Measurements from ENCODE around the gene ATP5F1D. TPM values are rescaled to one million over a fixed set of nuclear protein-coding genes. Genes with fewer than 3 reads are reported as not detected.

Gene ATP5F1D
- total and polyA plus RNA-seq, 2 of the 13 experiments (the other 11 are each of a cell fraction or from before 2014, with no cell fraction given): 39.4 to 78.7 TPM

DNA sequence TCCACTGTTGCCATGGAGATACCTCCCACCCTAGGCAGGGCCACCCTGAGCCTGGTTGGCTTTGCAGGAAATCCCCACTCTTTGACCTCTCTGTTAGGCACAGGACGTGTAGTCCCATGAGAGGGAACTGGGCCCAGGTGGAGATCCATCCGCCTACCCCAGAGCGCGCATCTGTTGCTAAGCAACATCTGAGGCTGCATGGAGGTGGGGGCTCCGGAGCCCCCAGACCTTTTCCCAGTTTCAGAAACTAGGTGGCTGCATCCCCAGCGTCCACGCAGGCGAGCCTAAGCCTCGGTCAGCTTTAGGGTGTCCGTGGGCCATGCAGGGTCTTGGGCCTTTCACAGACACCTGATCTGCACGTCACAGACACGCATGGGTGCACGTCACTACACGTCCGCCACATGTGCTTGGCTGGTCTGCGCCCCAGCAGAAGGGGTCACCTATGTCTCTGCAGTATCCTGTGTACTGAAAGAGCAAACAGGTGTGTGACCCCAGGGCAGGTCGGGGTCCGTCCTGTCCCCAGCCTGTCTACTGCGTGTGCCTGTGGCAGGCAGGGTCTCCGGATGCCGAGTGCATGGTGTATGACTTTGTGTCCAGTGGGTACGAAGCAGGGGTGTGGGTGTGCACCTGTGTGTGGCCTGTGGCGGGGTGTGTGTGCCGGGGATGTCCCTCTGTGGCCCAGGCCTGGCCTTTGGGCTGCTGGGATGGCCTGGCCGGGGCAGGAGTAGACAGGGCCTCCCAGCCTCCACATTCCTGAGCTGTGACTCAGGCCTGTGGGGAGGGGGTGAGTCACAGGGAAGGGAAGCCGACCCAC, 23.5 kb downstream of the ATP5F1D start (continued):
- peak; percentile 59; the same call in 1 of the 2 replicates for TF ChIP-seq FUBP1 (CRISPR knock-in tag; IDR thresholded peaks at IDR 0.05; ENCODE audit: borderline replicate concordance)
- TF ChIP-seq NR2F2 (IDR thresholded peaks at IDR 0.05; ENCODE audit: borderline replicate concordance, low read depth): peak; percentile 65; the same call in 1 of the 2 replicates
- peak; percentile 54; the same call in 1 of the 2 replicates for TF ChIP-seq ZNF720 (CRISPR knock-in tag; IDR thresholded peaks at IDR 0.05)
- no peak for TF ChIP-seq DR1 (CRISPR knock-in tag; IDR thresholded peaks at IDR 0.05)
- no peak for TF ChIP-seq ZNF569 (CRISPR knock-in tag; IDR thresholded peaks at IDR 0.05; ENCODE audit: borderline replicate concordance)
- TF ChIP-seq ZNF7 (CRISPR knock-in tag; IDR thresholded peaks at IDR 0.05): no peak
- TF ChIP-seq EZH2 (conservative IDR thresholded peaks at IDR 0.05; ENCODE audit: low read depth, low read length): no peak
- no peak for TF ChIP-seq ZKSCAN1 (IDR thresholded peaks at IDR 0.05; ENCODE audit: low read length)
- no peak for TF ChIP-seq ZNF761 (CRISPR knock-in tag; conservative IDR thresholded peaks at IDR 0.05)
- TF ChIP-seq SAFB2 (CRISPR knock-in tag; IDR thresholded peaks at IDR 0.05; ENCODE audit: borderline replicate concordance, low read depth): peak; percentile 16; the same call in 1 of the 2 replicates
- TF ChIP-seq FOXK1 (CRISPR knock-in tag; IDR thresholded peaks at IDR 0.05; ENCODE audit: borderline replicate concordance, low read depth): peak; percentile 42; the same call in 1 of the 2 replicates
- peak; percentile 68; the same call in 1 of the 2 replicates for TF ChIP-seq ESRRA (CRISPR knock-in tag; IDR thresholded peaks at IDR 0.05; ENCODE audit: low read depth)
- TF ChIP-seq RAD51 (IDR thresholded peaks at IDR 0.05; ENCODE audit: borderline replicate concordance): no peak
- TF ChIP-seq NFRKB (IDR thresholded peaks at IDR 0.05): no peak
- TF ChIP-seq FOXK2 (IDR thresholded peaks at IDR 0.05): no peak
- TF ChIP-seq CREBL2 (CRISPR knock-in tag; IDR thresholded peaks at IDR 0.05; ENCODE audit: borderline replicate concordance): no peak
- TF ChIP-seq, protein P1, sequence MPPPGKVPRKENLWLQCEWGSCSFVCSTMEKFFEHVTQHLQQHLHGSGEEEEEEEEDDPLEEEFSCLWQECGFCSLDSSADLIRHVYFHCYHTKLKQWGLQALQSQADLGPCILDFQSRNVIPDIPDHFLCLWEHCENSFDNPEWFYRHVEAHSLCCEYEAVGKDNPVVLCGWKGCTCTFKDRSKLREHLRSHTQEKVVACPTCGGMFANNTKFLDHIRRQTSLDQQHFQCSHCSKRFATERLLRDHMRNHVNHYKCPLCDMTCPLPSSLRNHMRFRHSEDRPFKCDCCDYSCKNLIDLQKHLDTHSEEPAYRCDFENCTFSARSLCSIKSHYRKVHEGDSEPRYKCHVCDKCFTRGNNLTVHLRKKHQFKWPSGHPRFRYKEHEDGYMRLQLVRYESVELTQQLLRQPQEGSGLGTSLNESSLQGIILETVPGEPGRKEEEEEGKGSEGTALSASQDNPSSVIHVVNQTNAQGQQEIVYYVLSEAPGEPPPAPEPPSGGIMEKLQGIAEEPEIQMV (CRISPR knock-in tag; IDR thresholded peaks at IDR 0.05; ENCODE audit: low read depth): no peak
- TF ChIP-seq CHD2 (IDR thresholded peaks at IDR 0.05; ENCODE audit: low read depth, low read length): no peak
- no peak for TF ChIP-seq EED (CRISPR knock-in tag; IDR thresholded peaks at IDR 0.05)
- no peak; the same call in 1 of the 2 replicates for TF ChIP-seq AKAP8 (CRISPR knock-in tag; IDR thresholded peaks at IDR 0.05)
- peak; percentile 98 for TF ChIP-seq ZBTB7A (CRISPR knock-in tag; IDR thresholded peaks at IDR 0.05)
- TF ChIP-seq GLI4 (CRISPR knock-in tag; IDR thresholded peaks at IDR 0.05; ENCODE audit: borderline replicate concordance): no peak
- TF ChIP-seq, protein P2, sequence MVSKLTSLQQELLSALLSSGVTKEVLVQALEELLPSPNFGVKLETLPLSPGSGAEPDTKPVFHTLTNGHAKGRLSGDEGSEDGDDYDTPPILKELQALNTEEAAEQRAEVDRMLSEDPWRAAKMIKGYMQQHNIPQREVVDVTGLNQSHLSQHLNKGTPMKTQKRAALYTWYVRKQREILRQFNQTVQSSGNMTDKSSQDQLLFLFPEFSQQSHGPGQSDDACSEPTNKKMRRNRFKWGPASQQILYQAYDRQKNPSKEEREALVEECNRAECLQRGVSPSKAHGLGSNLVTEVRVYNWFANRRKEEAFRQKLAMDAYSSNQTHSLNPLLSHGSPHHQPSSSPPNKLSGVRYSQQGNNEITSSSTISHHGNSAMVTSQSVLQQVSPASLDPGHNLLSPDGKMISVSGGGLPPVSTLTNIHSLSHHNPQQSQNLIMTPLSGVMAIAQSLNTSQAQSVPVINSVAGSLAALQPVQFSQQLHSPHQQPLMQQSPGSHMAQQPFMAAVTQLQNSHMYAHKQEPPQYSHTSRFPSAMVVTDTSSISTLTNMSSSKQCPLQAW (CRISPR knock-in tag; IDR thresholded peaks at IDR 0.05): 0 out of 2 replicates have a peak, but pooled peaks have one; percentile 35
- no peak for TF ChIP-seq HDAC6 (IDR thresholded peaks at IDR 0.05; ENCODE audit: low read depth, low read length)
- TF ChIP-seq NBN (conservative IDR thresholded peaks at IDR 0.05): no peak
- TF ChIP-seq MYNN (CRISPR knock-in tag; IDR thresholded peaks at IDR 0.05; ENCODE audit: low read depth): no peak
- no peak for TF ChIP-seq FOXA1 (IDR thresholded peaks at IDR 0.05)
- no peak; the same call in 1 of the 2 replicates for TF ChIP-seq FOXA1 (CRISPR knock-in tag; IDR thresholded peaks at IDR 0.05)

Data from HepG2 (cell line).